Measurements from ENCODE around the gene ADGRF3. TPM values are rescaled to one million over a fixed set of nuclear protein-coding genes. Genes with fewer than 3 reads are reported as not detected.

Gene ADGRF3
- total RNA-seq, 1 donor from 2014 or later = 0.49 TPM

DNA sequence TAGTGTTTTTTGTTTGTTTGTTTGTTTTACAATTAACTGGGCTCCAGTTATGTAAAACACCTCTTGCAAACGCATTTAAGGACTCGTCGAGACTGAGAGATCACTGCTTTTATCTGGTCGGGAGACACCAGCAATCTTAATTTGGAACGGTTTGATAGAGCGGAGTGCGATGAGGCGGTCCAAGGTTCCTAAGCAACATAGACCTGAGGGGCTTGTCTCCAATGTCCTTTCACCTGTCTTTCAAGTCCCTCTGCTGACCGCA, 1.4 kb downstream of the ADGRF3 start:
- TF ChIP-seq POLR2A (IDR thresholded peaks at IDR 0.05) (no peak), POLR2AphosphoS5 (IDR thresholded peaks at IDR 0.05; ENCODE audit: insufficient read depth in 1 of 2, low read depth in 1 of 2) (no peak)
- TF ChIP-seq, protein P1, sequence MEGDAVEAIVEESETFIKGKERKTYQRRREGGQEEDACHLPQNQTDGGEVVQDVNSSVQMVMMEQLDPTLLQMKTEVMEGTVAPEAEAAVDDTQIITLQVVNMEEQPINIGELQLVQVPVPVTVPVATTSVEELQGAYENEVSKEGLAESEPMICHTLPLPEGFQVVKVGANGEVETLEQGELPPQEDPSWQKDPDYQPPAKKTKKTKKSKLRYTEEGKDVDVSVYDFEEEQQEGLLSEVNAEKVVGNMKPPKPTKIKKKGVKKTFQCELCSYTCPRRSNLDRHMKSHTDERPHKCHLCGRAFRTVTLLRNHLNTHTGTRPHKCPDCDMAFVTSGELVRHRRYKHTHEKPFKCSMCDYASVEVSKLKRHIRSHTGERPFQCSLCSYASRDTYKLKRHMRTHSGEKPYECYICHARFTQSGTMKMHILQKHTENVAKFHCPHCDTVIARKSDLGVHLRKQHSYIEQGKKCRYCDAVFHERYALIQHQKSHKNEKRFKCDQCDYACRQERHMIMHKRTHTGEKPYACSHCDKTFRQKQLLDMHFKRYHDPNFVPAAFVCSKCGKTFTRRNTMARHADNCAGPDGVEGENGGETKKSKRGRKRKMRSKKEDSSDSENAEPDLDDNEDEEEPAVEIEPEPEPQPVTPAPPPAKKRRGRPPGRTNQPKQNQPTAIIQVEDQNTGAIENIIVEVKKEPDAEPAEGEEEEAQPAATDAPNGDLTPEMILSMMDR (IDR thresholded peaks at IDR 0.05) = no peak
- H3K4me1 ChIP-seq = peaks cover 21% of the 10 kb centered on the region
- peak overlapping the region; percentile 90 for H3K27ac ChIP-seq
- peak overlapping the region; percentile 63 to 87 for H3K4me3 ChIP-seq
- intact Hi-C loops (cut with DNase I) = loop anchor here (10.0 kb wide), 1 partner anchor 2000 kb away; no protein-coding TSS in a partner anchor
- no peaks in the 10 kb centered on the region for H3K27me3 ChIP-seq
- no peaks in the 10 kb centered on the region for H3K9me3 ChIP-seq
- DNase-seq (ENCODE audit: extremely low spot score in 2 of 2) = no peak
- H3K36me3 ChIP-seq = no peaks in the 10 kb centered on the region

- Histone ChIP-seq H3K27me3 (no peaks in the 10 kb centered on the region), H3K4me3 (peak overlapping the region; percentile 63 to 87), H3K9me3 (no peaks in the 10 kb centered on the region), H3K4me1 (peaks cover 21% of the 10 kb centered on the region), H3K36me3 (no peaks in the 10 kb centered on the region), H3K27ac (peak overlapping the region; percentile 90)
- DNase-seq (ENCODE audit: extremely low spot score in 2 of 2) = peak in 1 of 2 donors; percentile 88
- intact Hi-C loops (cut with DNase I) = loop anchor here (10.0 kb wide), 1 partner anchor 2000 kb away; no protein-coding TSS in a partner anchor
- no peak for TF ChIP-seq POLR2AphosphoS5 (IDR thresholded peaks at IDR 0.05; ENCODE audit: insufficient read depth in 1 of 2, low read depth in 1 of 2)
- TF ChIP-seq, protein P1 (IDR thresholded peaks at IDR 0.05) = no peak
- TF ChIP-seq POLR2A (IDR thresholded peaks at IDR 0.05) = no peak
Measured at GRCh38 chr2:26344581-26345282, 1.9 kb downstream of the ADGRF3 start.

DNA sequence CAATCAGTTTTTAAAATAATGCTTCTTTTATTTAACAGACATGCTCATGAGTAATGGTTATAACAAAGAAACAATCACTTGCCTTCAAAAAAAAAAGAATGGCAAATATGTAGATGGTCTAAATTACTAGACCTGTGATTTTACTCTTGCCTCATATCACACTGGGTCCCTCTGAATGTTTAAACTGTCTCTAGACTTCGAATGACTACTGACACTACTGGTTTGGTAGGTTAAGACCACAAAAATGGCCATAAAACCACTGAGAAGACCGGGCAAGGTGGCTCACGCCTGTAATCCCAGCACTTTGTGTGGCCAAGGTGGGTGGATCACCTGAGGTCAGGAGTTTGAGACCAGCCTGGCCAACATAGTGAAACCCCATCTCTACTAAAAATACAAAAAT, 5.8 kb downstream of the ADGRF3 start:
- no peak overlapping the region for H3K4me3 ChIP-seq
- TF ChIP-seq, protein P1 (IDR thresholded peaks at IDR 0.05) = no peak
- TF ChIP-seq POLR2AphosphoS5 (IDR thresholded peaks at IDR 0.05; ENCODE audit: insufficient read depth in 1 of 2, low read depth in 1 of 2) (no peak), POLR2A (IDR thresholded peaks at IDR 0.05) (no peak)
- no peaks in the 10 kb centered on the region for H3K36me3 ChIP-seq
- intact Hi-C loops (cut with DNase I) = loop anchor here (10.0 kb wide), 1 partner anchor 2004 kb away; no protein-coding TSS in a partner anchor
- DNase-seq (ENCODE audit: extremely low spot score in 2 of 2) = no peak
- H3K4me1 ChIP-seq = peaks cover 12% of the 10 kb centered on the region
- H3K27ac ChIP-seq = no peak overlapping the region
- H3K9me3 ChIP-seq = no peaks in the 10 kb centered on the region
- H3K27me3 ChIP-seq = no peaks in the 10 kb centered on the region

- H3K4me3 ChIP-seq = no peak overlapping the region
- no peaks in the 10 kb centered on the region for H3K9me3 ChIP-seq
- no peak for TF ChIP-seq POLR2AphosphoS5 (IDR thresholded peaks at IDR 0.05; ENCODE audit: insufficient read depth in 1 of 2, low read depth in 1 of 2)
- TF ChIP-seq, protein P1 (IDR thresholded peaks at IDR 0.05) = no peak
- no peak for TF ChIP-seq POLR2A (IDR thresholded peaks at IDR 0.05)
- no peak for DNase-seq (ENCODE audit: extremely low spot score in 2 of 2)
- intact Hi-C loops (cut with DNase I) = no loop called here
- no peaks in the 10 kb centered on the region for H3K4me1 ChIP-seq
- no peaks in the 10 kb centered on the region for H3K27me3 ChIP-seq
- H3K27ac ChIP-seq = no peak overlapping the region
- no peaks in the 10 kb centered on the region for H3K36me3 ChIP-seq
Measured at GRCh38 chr2:26337298-26337697, 9.3 kb downstream of the ADGRF3 start.

DNA sequence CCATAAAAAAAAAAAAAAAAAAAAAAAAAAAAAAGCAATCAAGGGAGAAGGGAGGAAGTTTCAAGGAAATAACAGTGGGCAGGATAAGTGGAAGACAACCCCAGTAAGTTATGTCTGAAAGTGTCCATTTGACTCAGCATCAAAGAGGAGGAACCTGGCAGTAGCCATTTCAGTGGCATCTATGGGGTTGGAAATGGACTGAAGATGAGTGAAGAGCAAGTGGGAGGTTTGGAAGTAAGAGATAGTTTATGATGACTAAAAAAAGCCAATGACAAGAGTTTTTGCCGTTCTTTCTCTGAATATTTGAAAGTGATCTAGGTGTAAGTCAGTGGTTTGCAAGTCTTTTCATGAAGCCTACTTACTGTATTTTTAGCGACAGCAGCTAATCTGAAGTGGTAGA, 9.9 kb downstream of the ADGRF3 start:
- no peak overlapping the region for H3K27ac ChIP-seq
- H3K27me3 ChIP-seq = no peaks in the 10 kb centered on the region
- intact Hi-C loops (cut with DNase I) = no loop called here
- no peaks in the 10 kb centered on the region for H3K9me3 ChIP-seq
- TF ChIP-seq, protein P1 (IDR thresholded peaks at IDR 0.05) = no peak
- TF ChIP-seq POLR2AphosphoS5 (IDR thresholded peaks at IDR 0.05; ENCODE audit: insufficient read depth in 1 of 2, low read depth in 1 of 2) (no peak), POLR2A (IDR thresholded peaks at IDR 0.05) (no peak)
- H3K36me3 ChIP-seq = no peaks in the 10 kb centered on the region
- DNase-seq (ENCODE audit: extremely low spot score in 2 of 2) = no peak
- no peaks in the 10 kb centered on the region for H3K4me1 ChIP-seq
- no peak overlapping the region for H3K4me3 ChIP-seq
